CD14-positive monocyte (primary cell): Measurements from ENCODE around the gene OTOG. TPM values are rescaled to one million over a fixed set of nuclear protein-coding genes. Genes with fewer than 3 reads are reported as not detected.

Experiments
- DNase-seq, 3 donors: peaks; one replicate each; pipeline ENCODE4 v3.0.0-alpha.2; 2011 to 2022
- H2AFZ ChIP-seq: 2 replicates; pipeline ENCODE4 v1.6.0; 2012; ENCODE audit warnings: mild to moderate bottlenecking, low read depth, low read length, inconsistent platforms; ENCODE audit not compliant: insufficient read depth, poor library complexity, severe bottlenecking
- H3K27ac ChIP-seq, 2 donors: 1 replicate in 1 of 2; 2 replicates in 1 of 2; pipeline ENCODE4 v1.5.1; 2012 to 2013; ENCODE audit warnings: low read length in 2 of 2, control low read depth in 1 of 2, inconsistent platforms in 1 of 2, low read depth in 1 of 2, mild to moderate bottlenecking in 1 of 2
- H3K27me3 ChIP-seq, 2 donors: one replicate each; pipeline versions ENCODE4 v1.6.0 to v1.6.1; 2011 to 2013; ENCODE audit warnings: low read length in 2 of 2; ENCODE audit not compliant: control insufficient read depth in 2 of 2, insufficient read depth in 2 of 2
- H3K36me3 ChIP-seq, 2 donors: replicated peaks in 1 of 2; 1 replicate in 1 of 2; 2 replicates in 1 of 2; pipeline versions ENCODE4 v1.5.1 to v1.6.1; 2012 to 2013; ENCODE audit warnings: low read length in 2 of 2, control low read depth in 1 of 2, inconsistent platforms in 1 of 2, mild to moderate bottlenecking in 1 of 2; ENCODE audit not compliant: insufficient read depth in 2 of 2, control insufficient read depth in 1 of 2
- H3K4me1 ChIP-seq, 2 donors: 1 replicate in 1 of 2; 2 replicates in 1 of 2; pipeline versions ENCODE4 v1.5.1 to v1.6.1; 2012 to 2013; ENCODE audit warnings: low read length in 2 of 2, control low read depth in 1 of 2, inconsistent platforms in 1 of 2, mild to moderate bottlenecking in 1 of 2, moderate library complexity in 1 of 2; ENCODE audit not compliant: insufficient read depth in 2 of 2, control insufficient read depth in 1 of 2
- H3K4me2 ChIP-seq: replicated peaks from 2 replicates; pipeline ENCODE3; 2012; ENCODE audit warnings: low read length, moderate library complexity, mild to moderate bottlenecking; ENCODE audit not compliant: poor library complexity, severe bottlenecking; ENCODE audit errors: extremely low read depth
- H3K4me3 ChIP-seq, 3 experiments: fragments of 200-600 bp in 1 of 3; sonication (generic) in 1 of 3; replicated peaks in 1 of 3; 1 replicate in 2 of 3; 2 replicates in 1 of 3; pipeline ENCODE4 v1.5.1; 2011 to 2013; ENCODE audit warnings: low read length in 3 of 3, mild to moderate bottlenecking in 3 of 3, control low read depth in 2 of 3, low read depth in 2 of 3, inconsistent platforms in 1 of 3, moderate library complexity in 1 of 3
- H3K79me2 ChIP-seq: 2 replicates; pipeline ENCODE4 v1.6.0; 2012; ENCODE audit warnings: mild to moderate bottlenecking, control low read depth, inconsistent platforms, low read length, moderate library complexity; ENCODE audit not compliant: insufficient read depth
- H3K9ac ChIP-seq: 2 replicates; pipeline ENCODE4 v1.6.0; 2017; ENCODE audit warnings: low read length, mild to moderate bottlenecking; ENCODE audit not compliant: insufficient read depth, poor library complexity, severe bottlenecking
- H3K9me3 ChIP-seq, 2 donors: replicated peaks in 1 of 2; 1 replicate in 1 of 2; 2 replicates in 1 of 2; pipeline versions ENCODE4 v1.5.1 to v1.6.1; 2012 to 2013; ENCODE audit warnings: low read length in 2 of 2, control low read depth in 1 of 2; ENCODE audit not compliant: control insufficient read depth in 1 of 2, insufficient read depth in 1 of 2
- H4K20me1 ChIP-seq: 2 replicates; pipeline ENCODE4 v1.6.0; 2012; ENCODE audit warnings: mild to moderate bottlenecking, low read length, control low read depth, moderate library complexity; ENCODE audit not compliant: insufficient read depth
- H3K27ac Mint-ChIP-seq, 7 donors: one replicate each; pipeline ENCODE4 v1.8.0; 2020; ENCODE audit warnings: mild to moderate bottlenecking in 7 of 7, mixed read lengths in 7 of 7, moderate library complexity in 6 of 7, inconsistent platforms in 2 of 7
- H3K27me3 Mint-ChIP-seq, 3 donors: one replicate each; pipeline ENCODE4 v1.8.0; 2021 to 2022; ENCODE audit warnings: low read depth in 3 of 3, mild to moderate bottlenecking in 3 of 3, mixed read lengths in 3 of 3, moderate library complexity in 3 of 3, inconsistent platforms in 1 of 3
- H3K36me3 Mint-ChIP-seq, 2 donors: one replicate each; pipeline ENCODE4 v1.8.0; 2020; ENCODE audit warnings: mixed read lengths in 2 of 2, inconsistent platforms in 1 of 2, mild to moderate bottlenecking in 1 of 2
- H3K4me1 Mint-ChIP-seq: one replicate; pipeline ENCODE4 v1.8.0; 2020; ENCODE audit warnings: mild to moderate bottlenecking, mixed read lengths
- H3K4me3 Mint-ChIP-seq, 2 donors: one replicate each; pipeline ENCODE4 v1.8.0; 2020; ENCODE audit warnings: mild to moderate bottlenecking in 2 of 2, mixed read lengths in 2 of 2, moderate library complexity in 1 of 2
- H3K9me3 Mint-ChIP-seq, 7 donors: one replicate each; pipeline ENCODE4 v1.8.0; 2020 to 2022; ENCODE audit warnings: mixed read lengths in 7 of 7, mild to moderate bottlenecking in 6 of 7, moderate library complexity in 6 of 7, inconsistent platforms in 2 of 7
- WGBS: methylation state at CpG from one replicate; pipeline ENCODE4 v1.1.5; 2013; ENCODE audit warnings: missing lambda C conversion rate; ENCODE audit not compliant: insufficient coverage; 5-methylcytosine and 5-hydroxymethylcytosine counted together
- intact Hi-C, 2 donors: fragments of 100-400 bp; cut with micrococcal nuclease; formaldehyde crosslinking; loops; one replicate each; pipeline versions ENCODE4 v1.15.0 to v1.15.1; 2023
- polyA plus RNA-seq, 3 donors: library from polyadenylated mRNA; depleted of rRNA in 1 of 3; unstranded in 2 of 3; stranded (reverse) in 1 of 3; fragments of 300-500 nt in 2 of 3; fragments of >200 nt in 1 of 3; fragmentation: Illumina TruSeq in 2 of 3; gene quantifications; 1 replicate in 2 of 3; 2 replicates in 1 of 3; pipeline ENCODE4 v1.2.3, GENCODE V29; 2012 to 2021
- TF ChIP-seq, protein P1 (sequence below): fragments of 200-600 bp; IDR thresholded peaks from one replicate; pipeline ENCODE4 v1.8.0; 2022; ENCODE audit warnings: antibody characterized with exemption, mild to moderate bottlenecking

The OTOG gene
- polyA plus RNA-seq, 3 donors, result not detected

DNA sequence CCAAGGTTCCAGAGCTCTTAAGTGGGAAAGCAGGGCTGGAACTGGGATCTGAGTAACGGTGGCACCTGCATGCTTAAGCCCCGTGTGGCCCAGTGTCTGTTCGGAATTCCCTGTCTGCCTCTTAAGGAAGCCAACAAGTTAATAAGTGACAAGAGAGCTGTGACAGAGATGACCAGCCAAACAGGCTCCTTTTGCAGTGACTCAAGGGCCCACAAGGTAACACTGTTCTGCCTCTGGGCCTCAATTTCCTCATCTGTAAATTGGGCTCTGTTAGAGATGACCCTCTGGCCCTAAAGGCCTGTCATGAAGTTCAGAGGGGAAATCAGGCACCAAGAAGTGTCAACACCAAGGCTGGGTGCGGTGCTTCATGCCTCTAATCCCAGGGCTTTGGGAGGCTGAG, 21.5 kb upstream of the OTOG start:
- H2AFZ ChIP-seq, result no peak overlapping the region
- Mint-ChIP-seq H3K27me3 (peaks cover 2 to 4% (median 3%) of the 10 kb centered on the region in 3 donors), H3K27ac (no peak overlapping the region), H3K4me1 (no peaks in the 10 kb centered on the region), H3K4me3 (no peak overlapping the region), H3K9me3 (peaks cover 0 to 3% (median 0%) of the 10 kb centered on the region in 7 donors), H3K36me3 (no peaks in the 10 kb centered on the region)
- no peaks in the 10 kb centered on the region for H3K27me3 ChIP-seq
- H3K4me2 ChIP-seq, result no peak overlapping the region
- no peak for DNase-seq
- no peaks in the 10 kb centered on the region for H3K36me3 ChIP-seq
- 96% methylated on average over 3 of the region's 4 CpGs for WGBS
- H4K20me1 ChIP-seq, result no peaks in the 10 kb centered on the region
- H3K9ac ChIP-seq, result no peak overlapping the region
- no peaks in the 10 kb centered on the region for H3K9me3 ChIP-seq
- intact Hi-C loops, result no loop called here
- H3K4me3 ChIP-seq, result no peak overlapping the region
- no peak overlapping the region for H3K27ac ChIP-seq
- H3K4me1 ChIP-seq, result no peaks in the 10 kb centered on the region
- TF ChIP-seq, protein P1, sequence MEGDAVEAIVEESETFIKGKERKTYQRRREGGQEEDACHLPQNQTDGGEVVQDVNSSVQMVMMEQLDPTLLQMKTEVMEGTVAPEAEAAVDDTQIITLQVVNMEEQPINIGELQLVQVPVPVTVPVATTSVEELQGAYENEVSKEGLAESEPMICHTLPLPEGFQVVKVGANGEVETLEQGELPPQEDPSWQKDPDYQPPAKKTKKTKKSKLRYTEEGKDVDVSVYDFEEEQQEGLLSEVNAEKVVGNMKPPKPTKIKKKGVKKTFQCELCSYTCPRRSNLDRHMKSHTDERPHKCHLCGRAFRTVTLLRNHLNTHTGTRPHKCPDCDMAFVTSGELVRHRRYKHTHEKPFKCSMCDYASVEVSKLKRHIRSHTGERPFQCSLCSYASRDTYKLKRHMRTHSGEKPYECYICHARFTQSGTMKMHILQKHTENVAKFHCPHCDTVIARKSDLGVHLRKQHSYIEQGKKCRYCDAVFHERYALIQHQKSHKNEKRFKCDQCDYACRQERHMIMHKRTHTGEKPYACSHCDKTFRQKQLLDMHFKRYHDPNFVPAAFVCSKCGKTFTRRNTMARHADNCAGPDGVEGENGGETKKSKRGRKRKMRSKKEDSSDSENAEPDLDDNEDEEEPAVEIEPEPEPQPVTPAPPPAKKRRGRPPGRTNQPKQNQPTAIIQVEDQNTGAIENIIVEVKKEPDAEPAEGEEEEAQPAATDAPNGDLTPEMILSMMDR, result no peak
- H3K79me2 ChIP-seq, result no peaks in the 10 kb centered on the region

DNA sequence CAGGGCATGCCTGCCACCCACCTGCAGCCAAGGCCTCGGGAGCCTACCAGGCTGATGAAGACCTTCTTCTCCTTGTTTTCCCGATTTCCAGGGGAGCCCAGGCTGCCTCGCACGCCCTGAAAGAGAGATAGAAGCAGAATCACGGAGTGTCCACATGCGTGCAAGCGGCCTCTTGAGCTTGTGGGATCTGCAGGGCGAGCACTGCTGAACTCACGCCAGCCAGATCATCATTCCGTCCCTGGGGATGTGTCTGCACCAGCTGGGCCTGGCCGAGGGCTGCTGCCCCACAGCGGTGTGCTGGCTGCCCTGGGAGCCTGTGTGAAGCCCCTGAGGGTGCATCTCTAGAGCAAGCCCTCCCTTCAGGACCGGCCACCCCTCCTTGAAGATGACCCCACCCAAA, 20.7 kb upstream of the OTOG start:
- H2AFZ ChIP-seq, result no peak overlapping the region
- TF ChIP-seq, protein P1, result no peak
- H3K27me3 ChIP-seq, result no peaks in the 10 kb centered on the region
- Mint-ChIP-seq H3K9me3 (peaks cover 0 to 3% (median 0%) of the 10 kb centered on the region in 7 donors), H3K36me3 (no peaks in the 10 kb centered on the region), H3K27me3 (peaks cover 0 to 4% (median 3%) of the 10 kb centered on the region in 3 donors), H3K4me1 (no peaks in the 10 kb centered on the region), H3K27ac (no peak overlapping the region), H3K4me3 (no peak overlapping the region)
- no peak for DNase-seq
- H3K36me3 ChIP-seq, result no peaks in the 10 kb centered on the region
- no peaks in the 10 kb centered on the region for H4K20me1 ChIP-seq
- no peaks in the 10 kb centered on the region for H3K9me3 ChIP-seq
- whole genome bisulfite sequencing, result 94% methylated on average over 12 of the region's 13 CpGs
- H3K4me2 ChIP-seq, result no peak overlapping the region
- no peak overlapping the region for H3K27ac ChIP-seq
- intact Hi-C loops, result no loop called here
- H3K4me3 ChIP-seq, result no peak overlapping the region
- H3K9ac ChIP-seq, result no peak overlapping the region
- no peaks in the 10 kb centered on the region for H3K4me1 ChIP-seq
- no peaks in the 10 kb centered on the region for H3K79me2 ChIP-seq
